SU-DHL-6 (cell line): Measurements from ENCODE around the gene COG5.

Experiments
- EZH2phosphoT487 ChIP-seq: fragments of 200-600 bp; sonication (generic), shearing (Covaris generic); conservative IDR thresholded peaks from 2 replicates; pipeline ENCODE4 v1.6.1; 2018; ENCODE audit warnings: mild to moderate bottlenecking, antibody characterized with exemption, low read length, moderate library complexity, mixed read lengths
- TF ChIP-seq, protein P1 (sequence below): fragments of 200-600 bp; sonication (generic); IDR thresholded peaks from one replicate; pipeline ENCODE4 v1.5.1; 2017; ENCODE audit warnings: antibody characterized with exemption, mild to moderate bottlenecking, low read length, moderate library complexity; ENCODE audit not compliant: insufficient read depth, poor library complexity, severe bottlenecking

DNA sequence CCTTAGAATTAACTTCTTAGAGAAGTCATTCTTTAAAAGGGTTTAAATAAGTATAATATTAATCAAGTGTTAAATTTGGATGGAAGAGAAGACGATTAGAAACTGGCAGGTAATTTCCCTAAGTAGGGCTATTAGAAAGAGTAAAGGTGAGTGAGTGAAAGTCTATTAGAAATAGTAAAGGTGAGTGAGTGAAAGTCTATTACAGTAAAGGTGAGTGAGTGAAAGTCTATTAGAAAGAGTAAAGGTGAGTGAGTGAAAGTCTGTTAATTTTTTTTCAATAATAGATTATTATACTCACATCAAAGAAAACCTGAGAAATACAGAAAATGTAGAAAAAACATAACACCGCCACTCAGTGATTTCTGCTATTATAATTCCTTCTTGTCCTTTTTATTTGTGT is 405.7 kb downstream of the COG5 start:
- TF ChIP-seq, protein P1, sequence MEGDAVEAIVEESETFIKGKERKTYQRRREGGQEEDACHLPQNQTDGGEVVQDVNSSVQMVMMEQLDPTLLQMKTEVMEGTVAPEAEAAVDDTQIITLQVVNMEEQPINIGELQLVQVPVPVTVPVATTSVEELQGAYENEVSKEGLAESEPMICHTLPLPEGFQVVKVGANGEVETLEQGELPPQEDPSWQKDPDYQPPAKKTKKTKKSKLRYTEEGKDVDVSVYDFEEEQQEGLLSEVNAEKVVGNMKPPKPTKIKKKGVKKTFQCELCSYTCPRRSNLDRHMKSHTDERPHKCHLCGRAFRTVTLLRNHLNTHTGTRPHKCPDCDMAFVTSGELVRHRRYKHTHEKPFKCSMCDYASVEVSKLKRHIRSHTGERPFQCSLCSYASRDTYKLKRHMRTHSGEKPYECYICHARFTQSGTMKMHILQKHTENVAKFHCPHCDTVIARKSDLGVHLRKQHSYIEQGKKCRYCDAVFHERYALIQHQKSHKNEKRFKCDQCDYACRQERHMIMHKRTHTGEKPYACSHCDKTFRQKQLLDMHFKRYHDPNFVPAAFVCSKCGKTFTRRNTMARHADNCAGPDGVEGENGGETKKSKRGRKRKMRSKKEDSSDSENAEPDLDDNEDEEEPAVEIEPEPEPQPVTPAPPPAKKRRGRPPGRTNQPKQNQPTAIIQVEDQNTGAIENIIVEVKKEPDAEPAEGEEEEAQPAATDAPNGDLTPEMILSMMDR = no peak
- TF ChIP-seq EZH2phosphoT487 = no peak
